Hematopoietic multipotent progenitor cell treated with erythropoietin and hydrocortisone succinate and interleukin-3 and kit ligand, for 15 days (in vitro differentiated cells): ENCODE data around the gene TIMM13.
"Not testable (repeated sequence)": the region's sequence is repeated elsewhere in the genome, so short reads cannot be mapped to it uniquely, and the experiment has no call there.

Experiments
- DNase-seq: peaks from one replicate; pipeline ENCODE4 v3.0.0-alpha.2; 2015; ENCODE audit warnings: low spot score

The TIMM13 gene

DNA sequence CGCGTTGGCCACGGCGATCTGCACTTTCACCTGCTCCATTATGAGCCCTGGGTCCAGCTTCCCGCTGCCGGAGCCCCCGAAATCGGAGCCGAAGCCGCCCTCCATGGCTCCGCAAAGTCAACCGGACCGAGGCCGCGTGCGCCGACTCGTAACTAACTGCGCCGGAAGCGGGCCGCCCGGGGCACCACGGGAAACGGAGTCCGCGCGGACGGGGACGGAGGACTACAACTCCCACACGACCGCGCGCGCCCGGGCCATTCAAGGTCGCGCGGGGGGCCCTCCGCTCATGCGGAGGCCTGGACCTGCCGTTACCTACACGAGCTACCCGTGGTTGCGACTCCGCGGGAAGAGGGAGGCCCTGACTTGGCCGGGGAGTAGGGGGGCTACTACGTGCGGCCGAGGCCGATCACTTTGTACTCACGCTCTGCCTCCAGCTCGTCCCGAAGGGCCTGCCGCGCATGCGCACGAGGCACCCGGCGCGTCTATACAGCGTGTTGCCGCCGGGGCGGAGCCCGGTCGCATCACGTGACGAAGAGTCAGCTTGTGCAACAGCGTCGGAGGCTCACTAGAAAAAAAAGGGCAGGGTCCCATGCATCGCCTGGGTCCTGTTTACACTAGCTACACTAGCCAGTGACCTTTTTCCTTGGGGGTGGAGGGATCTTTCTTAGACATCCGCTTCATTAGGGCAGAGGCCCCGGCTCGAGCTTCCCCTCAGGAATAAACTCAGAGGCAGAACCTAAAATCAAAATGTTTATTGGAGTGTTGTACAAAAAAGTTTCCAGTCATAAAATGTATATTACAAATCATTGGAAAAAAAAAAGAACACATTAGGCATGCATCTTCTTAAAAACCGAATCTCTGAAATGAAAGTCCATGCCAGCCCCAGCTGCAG lies at the start of gene TIMM13:
TSS of gene TIMM13 (minus strand) at position 158 of the 892 bp plus-strand sequence. CDS start at position 105, 53 bp downstream.
- peak; percentile 98 for DNase-seq

DNA sequence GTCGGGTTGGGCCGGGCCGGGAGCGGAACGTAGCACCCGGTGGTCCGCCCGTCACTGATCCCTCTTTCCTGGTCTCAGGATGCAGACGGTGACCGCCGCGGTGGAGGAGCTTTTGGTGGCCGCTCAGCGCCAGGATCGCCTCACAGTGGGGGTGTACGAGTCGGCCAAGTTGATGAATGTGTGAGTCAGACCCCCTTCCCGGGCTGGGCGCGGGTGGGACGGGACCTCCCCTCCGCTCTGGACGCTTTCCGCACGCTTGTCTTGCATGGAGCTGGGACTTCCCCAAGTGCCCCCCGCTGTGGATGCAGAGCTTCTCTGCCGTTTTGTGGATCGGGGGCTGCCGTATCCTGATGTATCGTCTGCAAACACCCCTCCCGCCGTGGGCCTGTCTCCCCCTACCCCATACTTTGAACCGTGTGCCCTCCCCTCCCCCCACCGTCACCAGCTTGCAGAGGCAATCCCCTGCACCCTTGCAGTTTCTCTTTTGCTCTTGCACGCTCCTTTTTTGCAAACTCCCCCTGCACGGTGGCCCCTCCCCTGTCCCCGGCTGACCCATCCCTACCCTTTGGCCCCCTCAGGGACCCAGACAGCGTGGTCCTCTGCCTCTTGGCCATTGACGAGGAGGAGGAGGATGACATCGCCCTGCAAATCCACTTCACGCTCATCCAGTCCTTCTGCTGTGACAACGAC lies 49.2 kb upstream of the TIMM13 start:
- no peak for DNase-seq

DNA sequence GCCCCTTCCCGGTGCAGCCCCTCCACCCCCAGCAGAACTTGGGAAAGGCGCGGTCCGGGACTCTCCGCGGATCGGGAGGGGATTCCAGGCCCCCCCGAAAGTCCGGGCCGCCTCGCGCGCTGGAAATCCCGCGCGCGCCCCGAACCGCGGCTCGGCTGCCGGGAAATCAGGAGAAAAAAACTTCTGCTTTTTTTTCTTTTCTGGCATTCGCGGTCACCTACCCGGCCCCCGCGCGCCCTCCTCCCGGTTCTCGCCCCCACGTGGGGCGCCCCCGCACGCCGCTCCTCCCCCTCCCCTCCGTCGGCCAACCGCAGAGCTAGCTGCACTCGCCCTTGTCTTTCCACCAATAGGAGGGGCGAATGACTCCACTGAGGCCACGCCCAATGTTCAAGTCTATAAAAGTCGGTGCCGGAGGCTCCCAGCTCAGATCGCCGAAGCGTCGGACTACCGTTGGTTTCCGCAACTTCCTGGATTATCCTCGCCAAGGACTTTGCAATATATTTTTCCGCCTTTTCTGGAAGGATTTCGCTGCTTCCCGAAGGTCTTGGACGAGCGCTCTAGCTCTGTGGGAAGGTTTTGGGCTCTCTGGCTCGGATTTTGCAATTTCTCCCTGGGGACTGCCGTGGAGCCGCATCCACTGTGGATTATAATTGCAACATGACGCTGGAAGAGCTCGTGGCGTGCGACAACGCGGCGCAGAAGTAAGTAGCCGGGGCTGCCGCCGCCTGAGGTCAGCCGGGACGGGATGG lies 48.5 kb upstream of the TIMM13 start, which contains the start of gene GADD45B:
TSS of gene GADD45B (plus strand) at position 426 of the 749 bp plus-strand sequence. CDS start at position 658, 232 bp downstream.
- peak; percentile 86 for DNase-seq

DNA sequence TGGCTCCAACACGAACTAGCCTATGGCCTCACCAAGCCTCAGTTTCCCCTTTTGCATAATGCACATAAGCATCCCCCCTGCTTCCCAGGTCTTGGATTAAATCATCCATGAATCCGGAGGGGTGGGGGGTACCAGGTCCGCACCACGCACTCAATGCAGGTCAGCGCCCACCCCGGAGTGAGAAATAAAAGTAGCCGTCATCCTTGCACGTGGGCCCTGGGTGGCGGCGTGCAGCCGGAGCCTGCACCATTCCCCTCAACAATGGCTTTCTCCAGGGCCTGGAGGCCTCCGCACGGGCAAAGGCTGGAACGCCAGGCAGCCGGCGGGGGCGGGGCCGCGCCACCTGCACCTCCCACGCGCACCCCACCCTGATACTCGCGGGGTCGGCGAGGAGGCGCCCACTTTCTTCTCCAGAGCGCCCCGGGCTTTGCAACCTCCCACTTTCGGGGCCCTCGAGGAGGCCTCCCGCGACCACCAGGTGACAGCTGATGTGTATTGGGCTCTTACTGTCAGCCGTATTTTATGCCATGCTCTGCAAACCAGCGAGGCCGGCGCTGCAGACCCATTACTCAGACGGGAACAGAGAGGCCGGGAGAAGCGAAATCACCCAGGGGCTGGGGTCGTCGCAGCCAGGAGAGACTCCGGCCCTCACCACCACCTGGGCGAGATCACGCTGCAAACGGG lies 47.8 kb upstream of the TIMM13 start:
- DNase-seq: no peak

DNA sequence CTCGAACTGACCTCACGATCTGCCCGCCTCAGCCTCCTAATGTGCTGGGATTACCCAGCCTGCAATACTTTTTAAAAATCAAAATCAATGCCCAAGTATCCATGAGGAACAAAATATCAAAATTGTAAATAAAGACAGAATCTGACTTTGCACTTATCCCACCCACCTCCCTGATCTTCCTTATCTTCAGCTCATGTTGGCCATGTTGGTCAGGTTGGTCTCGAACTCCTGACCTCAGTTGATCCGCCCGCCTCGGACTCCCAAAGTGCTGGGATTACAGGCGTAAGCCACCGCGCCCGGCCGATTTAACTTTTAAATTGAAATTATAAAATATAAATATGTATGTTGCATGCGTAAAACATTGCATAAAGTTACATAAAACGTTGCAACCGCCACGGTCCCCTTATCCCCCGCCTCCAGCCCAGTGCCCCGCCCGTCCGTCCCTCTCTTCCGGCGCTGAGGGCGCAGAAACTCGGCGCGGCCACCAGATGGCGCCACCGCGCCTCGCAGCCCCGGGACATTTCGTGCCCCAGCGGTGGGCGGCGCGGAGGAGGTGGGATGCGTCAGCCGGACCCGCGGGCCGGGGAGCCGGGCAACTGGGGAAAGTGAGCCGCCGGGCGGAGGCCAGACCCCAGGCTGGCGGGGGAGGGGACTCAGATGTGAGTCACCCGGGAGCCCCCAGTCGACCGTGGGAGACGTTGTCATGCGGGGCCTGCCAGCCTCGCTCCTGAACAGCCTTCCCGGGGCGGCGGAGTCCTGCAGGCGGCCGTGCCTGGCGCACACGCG lies 47.0 kb upstream of the TIMM13 start:
- DNase-seq: peak; percentile 73

DNA sequence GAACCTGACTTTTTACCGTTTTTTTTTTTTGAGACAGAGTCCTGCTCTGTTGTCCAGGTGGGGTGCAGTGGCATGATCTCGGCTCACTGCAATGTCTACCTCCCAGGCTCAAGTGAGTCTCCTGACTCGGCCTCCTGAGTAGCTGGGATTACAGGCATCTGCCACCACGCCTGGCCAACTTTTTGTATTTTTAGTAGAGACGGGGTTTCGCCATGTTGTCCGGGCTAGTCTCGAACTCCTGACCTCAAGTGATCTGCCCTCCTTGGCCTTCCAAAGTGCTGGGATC lies 42.5 kb upstream of the TIMM13 start:
- DNase-seq: not testable (repeated sequence)

DNA sequence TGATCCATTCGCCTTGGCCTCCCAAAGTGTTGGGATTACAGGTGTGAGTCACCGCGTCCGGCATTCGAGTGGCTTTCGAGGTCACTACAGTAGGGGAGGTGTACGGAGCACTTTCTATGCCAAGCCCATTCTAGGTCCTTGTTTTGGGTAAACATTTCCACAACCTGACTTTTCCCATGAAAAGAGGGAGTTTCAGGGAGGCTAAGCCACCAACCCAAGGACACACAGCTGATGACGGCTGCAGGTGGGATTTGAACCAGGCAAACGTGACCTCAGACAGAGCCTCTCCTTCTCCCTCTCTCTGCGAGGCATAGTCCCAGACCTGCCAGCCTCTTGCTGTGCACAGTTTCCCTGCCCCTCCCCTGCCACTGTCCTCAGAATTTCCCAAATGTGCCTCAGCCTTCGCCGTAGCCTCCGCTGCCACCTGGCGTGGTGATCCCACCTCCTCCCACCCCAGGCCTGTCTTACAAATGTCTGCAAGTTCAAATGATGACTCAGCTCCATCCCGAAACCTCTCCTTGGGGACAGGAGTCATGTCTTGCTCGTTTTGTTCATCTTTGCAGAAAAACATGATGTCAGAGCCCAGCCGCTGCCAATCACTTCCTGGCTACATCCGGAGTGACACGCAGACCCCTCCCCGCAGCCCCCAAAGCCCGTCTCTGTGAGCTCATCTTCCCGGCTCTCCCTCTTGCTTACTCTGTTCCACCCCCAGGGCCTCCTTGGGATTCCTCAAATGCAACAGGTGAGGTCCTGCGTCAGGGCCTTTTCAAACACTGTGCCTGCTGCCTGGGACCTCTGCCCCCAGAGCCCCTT lies 41.9 kb upstream of the TIMM13 start:
- no peak for DNase-seq

DNA sequence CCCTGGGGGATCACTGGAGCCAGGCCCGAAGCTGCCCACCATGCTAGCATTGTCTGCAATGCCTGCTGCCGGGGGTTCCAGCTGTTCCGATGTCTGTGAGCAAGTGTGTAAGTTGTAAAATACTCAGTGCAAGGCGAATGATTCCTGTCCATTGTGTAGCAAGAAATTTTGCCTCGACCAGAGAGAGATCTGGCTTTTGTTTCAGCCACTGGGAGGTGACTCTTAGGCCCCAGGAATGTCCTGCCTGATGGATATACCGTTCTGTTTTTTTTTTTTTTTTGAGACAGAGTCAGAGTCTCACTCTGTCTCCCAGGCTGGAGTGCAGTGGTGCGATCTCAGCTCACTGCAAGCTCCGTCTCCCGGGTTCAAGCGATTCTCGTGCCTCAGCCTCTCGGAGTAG lies 41.2 kb upstream of the TIMM13 start:
- no peak for DNase-seq

DNA sequence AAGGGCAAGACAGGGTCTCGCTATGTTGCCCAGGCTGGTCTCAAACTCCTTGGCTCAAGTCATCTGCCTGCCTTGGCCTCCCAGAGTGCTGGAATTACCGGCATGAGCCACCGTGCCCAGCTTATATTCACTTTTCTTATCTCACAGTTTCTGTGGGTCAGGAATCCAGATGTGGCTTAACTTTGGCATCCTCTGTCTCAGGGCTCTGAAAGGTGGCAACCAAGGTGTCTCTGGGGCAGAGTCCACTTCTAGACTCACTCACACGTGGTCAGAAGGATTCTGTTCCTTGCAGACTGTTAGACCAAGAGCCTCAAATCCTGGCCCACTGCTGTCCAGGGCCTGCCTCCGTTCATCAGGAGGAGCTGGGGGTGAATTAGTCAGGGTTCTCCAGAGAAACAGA lies 37.0 kb upstream of the TIMM13 start:
- no peak for DNase-seq

DNA sequence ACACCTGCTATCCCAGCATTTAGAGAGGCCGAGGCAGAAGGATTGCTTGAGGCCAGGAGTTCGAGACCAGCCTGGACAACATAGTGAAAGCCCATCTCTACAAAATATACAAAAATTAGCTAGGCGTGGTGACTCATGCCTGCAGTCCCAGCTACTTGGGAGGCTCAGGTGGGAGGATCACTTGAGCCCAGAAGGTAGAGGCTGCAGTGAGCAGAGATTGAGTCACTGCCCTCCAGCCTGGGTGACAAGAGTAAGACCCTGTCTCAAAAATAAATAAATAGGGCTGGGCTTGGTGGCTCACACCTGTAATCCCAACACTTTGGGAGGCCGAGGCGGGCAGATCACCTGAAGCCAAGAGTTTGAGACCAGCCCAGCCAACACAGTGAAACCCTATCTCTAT lies 36.3 kb upstream of the TIMM13 start:
- not testable (repeated sequence) for DNase-seq

DNA sequence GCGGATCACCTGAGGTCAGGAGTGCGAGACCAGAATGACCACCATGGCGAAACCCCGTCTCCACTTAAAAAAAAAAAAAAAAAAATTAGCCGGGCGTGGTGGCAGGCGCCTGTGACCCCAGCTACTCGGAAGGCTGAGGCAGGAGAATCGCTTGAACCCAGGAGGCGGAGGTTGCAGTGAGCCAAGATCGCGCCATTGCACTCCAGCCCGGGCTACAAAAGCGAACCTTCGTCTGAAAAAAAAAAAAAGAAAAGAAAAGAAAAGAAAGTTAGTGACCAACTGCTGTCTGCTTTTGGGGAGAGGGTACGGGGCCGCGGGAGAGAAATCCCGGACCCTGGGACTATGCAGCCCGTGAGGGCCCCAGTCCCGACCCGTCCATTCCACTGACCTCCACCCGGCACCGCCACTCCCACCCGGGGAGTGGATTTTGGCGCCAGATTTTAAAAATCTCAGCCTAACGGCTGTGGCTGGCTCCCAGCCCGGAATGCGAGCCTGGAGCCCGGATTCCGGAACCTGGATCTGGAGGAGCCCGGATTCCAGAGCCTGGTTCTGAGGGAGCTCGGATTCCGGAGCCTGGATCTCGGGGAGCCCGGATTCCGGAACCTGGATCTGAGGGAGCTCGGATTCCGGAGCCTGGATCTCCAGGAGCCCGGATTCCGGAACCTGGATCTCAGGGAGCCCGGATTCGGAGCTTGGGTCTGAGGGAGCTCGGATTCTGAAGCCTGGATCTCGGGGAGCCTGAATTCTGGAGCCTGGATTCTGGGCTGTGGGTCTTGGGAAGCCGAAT lies 35.4 kb upstream of the TIMM13 start:
- no peak for DNase-seq

DNA sequence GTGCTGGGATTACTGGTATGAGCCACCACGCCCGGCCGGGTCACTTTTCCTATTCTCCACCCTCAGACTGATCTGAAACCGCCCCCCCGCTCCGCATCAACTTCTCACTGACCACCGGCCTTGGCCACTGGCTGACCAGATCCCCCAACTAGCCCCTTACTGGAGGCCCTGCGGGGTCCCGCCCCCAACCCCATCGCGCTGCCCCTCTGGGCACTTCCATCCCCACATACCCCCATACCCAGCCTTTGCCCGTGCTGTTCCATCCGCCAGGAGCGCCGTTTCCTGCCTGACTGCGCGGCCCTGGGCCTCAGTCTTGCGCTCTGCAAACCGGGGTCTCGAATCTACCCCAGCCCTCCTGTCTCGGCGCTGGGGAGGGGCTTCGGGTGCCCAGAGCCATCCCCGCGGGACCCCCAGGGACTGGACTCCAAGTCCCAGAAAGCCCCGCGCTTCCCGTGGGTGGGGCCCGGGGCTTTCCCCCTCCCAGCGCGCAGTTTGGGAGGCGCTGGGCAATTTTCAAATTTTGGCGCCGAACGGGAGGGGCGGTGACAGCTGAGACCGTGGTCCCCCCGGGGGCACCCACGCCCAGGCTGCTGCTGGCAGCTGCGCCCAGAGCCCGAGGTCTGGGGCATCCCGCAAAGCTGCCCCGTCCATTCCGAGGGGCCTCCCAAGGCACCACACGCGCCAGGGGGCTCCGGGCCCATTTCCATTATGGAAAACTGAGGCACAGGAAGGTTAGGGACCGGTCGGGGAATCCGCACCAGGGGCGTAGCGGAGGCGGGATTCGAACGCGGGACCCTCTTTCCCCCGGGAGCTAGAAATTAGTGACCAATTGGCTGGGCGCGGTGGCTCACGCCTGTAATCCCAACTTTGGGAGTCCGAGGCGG lies 34.6 kb upstream of the TIMM13 start:
- peak; percentile 55 for DNase-seq

DNA sequence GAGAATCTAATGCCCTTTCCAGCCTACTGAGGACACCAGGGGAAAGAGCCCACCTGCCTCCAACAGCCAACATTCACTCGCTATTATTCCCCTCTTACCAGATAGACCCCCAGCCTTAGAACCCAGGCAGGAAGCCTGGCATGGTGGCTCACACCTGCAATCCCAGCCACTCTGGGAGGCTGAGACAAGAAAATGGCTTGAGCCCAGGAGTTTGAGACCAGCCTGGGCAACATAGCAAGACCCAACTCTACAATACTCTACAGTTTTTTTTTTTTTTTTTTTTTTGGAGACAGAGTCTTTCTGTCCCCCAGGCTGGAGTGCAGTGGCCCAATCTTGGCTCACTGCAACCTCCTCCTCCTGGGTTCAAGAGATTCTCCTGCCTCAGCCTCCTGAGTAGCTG lies 32.9 kb upstream of the TIMM13 start:
- no peak for DNase-seq

DNA sequence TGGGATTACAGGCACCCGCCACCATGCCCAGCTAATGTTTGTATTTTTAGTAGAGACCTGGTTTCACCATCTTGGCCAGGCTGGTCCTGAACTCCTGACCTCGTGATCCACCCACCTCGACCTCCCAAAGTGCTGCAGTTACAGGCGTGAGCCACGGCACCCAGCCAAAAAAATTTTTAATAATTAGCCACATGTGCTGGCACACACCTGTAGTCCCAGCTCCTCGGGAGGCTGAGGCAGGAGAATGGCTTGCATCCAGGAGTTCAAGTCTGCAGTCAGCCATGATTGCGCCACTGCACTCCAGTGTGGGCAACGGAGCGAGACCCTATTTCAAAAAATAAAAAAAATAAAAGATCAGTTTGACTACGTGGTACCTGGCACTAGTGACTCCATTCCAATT lies 31.4 kb upstream of the TIMM13 start:
- DNase-seq: not testable (repeated sequence)

DNA sequence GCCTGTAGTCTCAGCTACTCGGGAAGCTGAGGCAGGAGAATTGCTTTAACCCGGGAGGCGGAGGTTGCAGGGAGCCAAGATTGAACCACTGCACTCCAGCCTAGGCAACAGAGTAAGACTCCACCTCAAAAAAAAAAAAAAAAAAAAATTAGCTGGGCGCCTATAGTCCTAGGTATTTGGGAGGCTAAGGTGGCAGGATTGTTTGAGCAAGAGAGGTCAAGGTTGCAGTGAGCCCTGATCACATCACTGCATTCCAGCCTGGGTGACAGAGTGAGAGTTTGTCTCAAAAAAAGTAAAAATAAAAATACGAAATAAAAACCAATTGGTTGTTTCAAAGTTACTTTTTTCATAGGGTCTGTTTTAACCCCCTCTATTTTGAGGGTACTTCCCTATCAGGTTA lies 30.7 kb upstream of the TIMM13 start:
- DNase-seq: no peak

DNA sequence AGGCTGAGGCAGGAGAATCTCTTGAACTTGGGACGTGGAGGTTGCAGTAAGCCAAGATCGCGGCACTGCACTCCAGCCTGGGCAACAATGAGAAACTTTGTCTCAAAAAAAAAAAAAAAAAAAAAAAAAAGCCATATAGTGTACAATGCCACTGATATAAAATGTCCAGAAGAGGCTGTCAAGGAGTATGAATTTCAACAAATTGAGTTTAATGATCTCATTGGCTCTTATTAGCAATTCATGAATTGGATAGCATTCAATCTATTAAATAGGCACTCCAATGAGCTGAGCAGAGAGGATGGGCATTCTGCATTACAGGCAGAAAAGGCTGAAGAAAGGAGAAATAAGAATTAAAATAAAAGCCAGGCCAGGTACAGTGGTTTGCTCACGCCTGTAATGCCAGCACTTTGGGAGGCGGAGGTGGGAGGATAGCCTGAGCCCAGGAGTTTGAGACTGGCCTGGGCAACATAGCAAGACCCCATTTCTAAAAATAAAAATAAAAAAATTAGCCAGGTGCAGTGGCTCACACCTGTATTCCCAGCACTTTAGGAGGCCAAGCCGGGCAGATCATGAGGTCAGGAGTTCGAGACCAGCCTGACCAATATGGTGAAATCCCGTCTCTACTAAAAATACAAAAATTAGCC lies 30.1 kb upstream of the TIMM13 start:
- no peak for DNase-seq

DNA sequence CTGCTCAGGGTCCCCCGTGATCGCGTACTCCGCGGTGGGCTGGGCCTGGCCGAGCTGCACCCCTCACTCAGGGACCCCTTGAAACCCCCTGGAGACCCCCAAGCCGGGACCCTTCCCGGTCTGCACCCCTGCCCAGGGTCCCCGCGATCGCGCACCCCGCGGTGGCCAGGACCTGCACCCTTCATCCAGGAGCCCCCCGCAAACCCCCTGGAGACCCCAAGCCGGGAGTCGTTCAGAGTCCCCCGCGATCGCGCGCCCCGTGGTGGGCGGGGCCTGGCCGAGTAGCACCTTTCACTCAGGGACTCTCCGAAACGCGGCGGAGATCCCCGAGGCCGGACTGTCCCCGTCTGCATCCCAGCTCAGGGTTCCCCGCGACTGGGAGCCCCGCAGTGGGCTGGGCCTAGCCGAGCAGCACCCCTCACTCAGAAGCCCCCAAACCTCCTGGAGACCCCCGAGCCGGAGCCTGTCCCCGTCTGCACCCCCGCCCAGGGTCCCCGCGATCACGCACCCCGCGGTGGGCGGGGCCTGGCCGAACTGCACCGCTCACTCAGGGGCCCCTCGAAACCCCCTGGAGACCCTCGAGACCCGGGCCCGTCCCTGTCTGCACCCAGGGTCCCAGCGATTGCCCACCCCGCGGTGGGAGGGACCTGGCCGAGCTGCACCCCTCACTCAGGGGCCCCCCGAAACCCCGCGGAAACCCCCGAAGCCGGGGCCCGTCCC lies 28.6 kb upstream of the TIMM13 start:
- DNase-seq: peak; percentile 23
